NCI-H1436 treated with DMSO at 0.1 percent for 48 hours (cell line): ENCODE data around the gene OR11A1.

ENCODE experiments used
- DNase-seq: peaks from one replicate; lab custom pipeline; 2025; lab: John Stamatoyannopoulos, UW

Gene OR11A1

GRCh38 chr6:29388533-29388932, 68.3 kb downstream of the OR11A1 start:
- DNase-seq, result no peak

- DNase-seq, result no peak
These were observed 80.9 kb downstream of the OR11A1 start for GRCh38 chr6:29376003-29376402.
